Tibial artery (tissue), 4 donors: ENCODE measurements around the gene TRPC4AP.
A peak's percentile ranks its signal among the peaks of the same experiment; 100 is the strongest.

Experiments used
- DNase-seq, 2 donors: peaks; one replicate each; pipeline ENCODE4 v3.0.0-alpha.2; 2019
- H3K27ac ChIP-seq, 2 donors: fragments of 200-600 bp; sonication (generic) in 1 of 2; 1 replicate in 1 of 2; 2 replicates in 1 of 2; pipeline ENCODE4 v1.5.1; 2018 to 2019; ENCODE audit warnings: mild to moderate bottlenecking in 1 of 2
- H3K27me3 ChIP-seq, 2 donors: fragments of 200-600 bp; sonication (generic) in 1 of 2; one replicate each; pipeline versions ENCODE4 v1.5.1 to v1.6.0; 2016 to 2019
- H3K36me3 ChIP-seq, 3 donors: fragments of 200-600 bp; sonication (generic) in 2 of 3; one replicate each; pipeline ENCODE4 v1.5.1; 2016 to 2019; ENCODE audit warnings: mild to moderate bottlenecking in 2 of 3
- H3K4me1 ChIP-seq, 4 donors: fragments of 200-600 bp; sonication (generic) in 2 of 4; 1 replicate in 3 of 4; 2 replicates in 1 of 4; pipeline ENCODE4 v1.5.1; 2016 to 2019
- H3K4me3 ChIP-seq, 2 donors: fragments of 200-600 bp; sonication (generic) in 1 of 2; 1 replicate in 1 of 2; 2 replicates in 1 of 2; pipeline ENCODE4 v1.5.1; 2018 to 2019; ENCODE audit warnings: mild to moderate bottlenecking in 2 of 2
- H3K9me3 ChIP-seq, 3 donors: fragments of 200-600 bp; sonication (generic) in 1 of 3; one replicate each; pipeline ENCODE4 v1.5.1; 2016 to 2019
- intact Hi-C: fragments of 100-400 bp; cut with DNase I; formaldehyde crosslinking; loops from one replicate; pipeline ENCODE4 v1.15.0; 2023; ENCODE audit warnings: low total_unique reads
- TF ChIP-seq, protein P1 (sequence below), 2 experiments: fragments of 200-600 bp in 1 of 2; fragments of 450-650 bp in 1 of 2; IDR thresholded peaks; one replicate each; pipeline ENCODE4 v1.5.1; 2017 to 2019; ENCODE audit warnings: antibody characterized with exemption in 2 of 2, mild to moderate bottlenecking in 1 of 2, moderate library complexity in 1 of 2

Gene TRPC4AP

DNA sequence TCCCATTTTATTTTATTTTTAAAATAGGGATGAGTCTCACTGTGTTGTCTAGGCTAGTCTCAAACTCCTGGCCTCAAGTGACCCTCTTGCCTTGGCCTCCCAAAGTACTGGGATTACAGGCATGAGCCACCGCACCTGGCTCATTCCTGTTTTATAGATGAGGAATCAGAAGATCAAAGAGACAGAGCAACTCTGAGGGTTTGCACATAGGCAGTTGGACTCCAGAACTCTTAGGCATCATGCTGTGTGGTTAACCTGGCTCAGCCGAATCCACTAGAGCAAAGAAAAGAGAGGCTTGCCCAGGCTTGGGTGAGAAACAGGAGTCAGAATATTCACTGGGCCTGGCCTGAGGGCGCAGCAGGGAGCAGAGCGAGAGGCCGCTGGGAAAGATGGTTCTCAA, 127.6 kb downstream of the TRPC4AP start:
- H3K27ac ChIP-seq: no peak overlapping the region
- no peak overlapping the region for H3K4me3 ChIP-seq
- TF ChIP-seq, protein P1, sequence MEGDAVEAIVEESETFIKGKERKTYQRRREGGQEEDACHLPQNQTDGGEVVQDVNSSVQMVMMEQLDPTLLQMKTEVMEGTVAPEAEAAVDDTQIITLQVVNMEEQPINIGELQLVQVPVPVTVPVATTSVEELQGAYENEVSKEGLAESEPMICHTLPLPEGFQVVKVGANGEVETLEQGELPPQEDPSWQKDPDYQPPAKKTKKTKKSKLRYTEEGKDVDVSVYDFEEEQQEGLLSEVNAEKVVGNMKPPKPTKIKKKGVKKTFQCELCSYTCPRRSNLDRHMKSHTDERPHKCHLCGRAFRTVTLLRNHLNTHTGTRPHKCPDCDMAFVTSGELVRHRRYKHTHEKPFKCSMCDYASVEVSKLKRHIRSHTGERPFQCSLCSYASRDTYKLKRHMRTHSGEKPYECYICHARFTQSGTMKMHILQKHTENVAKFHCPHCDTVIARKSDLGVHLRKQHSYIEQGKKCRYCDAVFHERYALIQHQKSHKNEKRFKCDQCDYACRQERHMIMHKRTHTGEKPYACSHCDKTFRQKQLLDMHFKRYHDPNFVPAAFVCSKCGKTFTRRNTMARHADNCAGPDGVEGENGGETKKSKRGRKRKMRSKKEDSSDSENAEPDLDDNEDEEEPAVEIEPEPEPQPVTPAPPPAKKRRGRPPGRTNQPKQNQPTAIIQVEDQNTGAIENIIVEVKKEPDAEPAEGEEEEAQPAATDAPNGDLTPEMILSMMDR (IDR thresholded peaks at IDR 0.05): no peak
- H3K4me1 ChIP-seq: no peaks in the 10 kb centered on the region
- intact Hi-C loops: no loop called here
- no peaks in the 10 kb centered on the region for H3K27me3 ChIP-seq
- no peaks in the 10 kb centered on the region for H3K36me3 ChIP-seq
- no peaks in the 10 kb centered on the region for H3K9me3 ChIP-seq
- no peak for DNase-seq

DNA sequence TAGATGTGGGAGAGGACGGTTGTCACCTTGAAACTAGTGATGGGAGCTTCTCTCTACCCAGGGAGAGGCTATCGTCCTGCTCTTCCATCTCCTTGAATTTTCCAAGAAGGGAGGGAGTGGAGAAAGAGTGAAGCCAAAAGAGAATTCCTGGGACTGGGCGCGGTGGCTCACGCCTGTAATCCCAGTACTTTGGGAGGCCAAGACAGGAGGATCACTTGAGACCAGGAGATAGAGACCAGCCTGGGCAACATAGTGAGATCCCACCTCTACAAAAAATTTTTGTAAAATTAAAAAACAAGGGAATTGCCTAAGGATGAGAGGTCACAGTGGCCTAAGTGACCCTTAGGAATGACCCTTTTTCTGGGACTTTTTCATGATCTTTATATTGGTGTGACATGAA, 128.1 kb downstream of the TRPC4AP start:
- no peaks in the 10 kb centered on the region for H3K36me3 ChIP-seq
- intact Hi-C loops: no loop called here
- H3K9me3 ChIP-seq: no peaks in the 10 kb centered on the region
- TF ChIP-seq, protein P1 (IDR thresholded peaks at IDR 0.05): no peak
- no peaks in the 10 kb centered on the region for H3K27me3 ChIP-seq
- H3K4me1 ChIP-seq: no peaks in the 10 kb centered on the region
- H3K27ac ChIP-seq: no peak overlapping the region
- no peak overlapping the region for H3K4me3 ChIP-seq
- DNase-seq: no peak

DNA sequence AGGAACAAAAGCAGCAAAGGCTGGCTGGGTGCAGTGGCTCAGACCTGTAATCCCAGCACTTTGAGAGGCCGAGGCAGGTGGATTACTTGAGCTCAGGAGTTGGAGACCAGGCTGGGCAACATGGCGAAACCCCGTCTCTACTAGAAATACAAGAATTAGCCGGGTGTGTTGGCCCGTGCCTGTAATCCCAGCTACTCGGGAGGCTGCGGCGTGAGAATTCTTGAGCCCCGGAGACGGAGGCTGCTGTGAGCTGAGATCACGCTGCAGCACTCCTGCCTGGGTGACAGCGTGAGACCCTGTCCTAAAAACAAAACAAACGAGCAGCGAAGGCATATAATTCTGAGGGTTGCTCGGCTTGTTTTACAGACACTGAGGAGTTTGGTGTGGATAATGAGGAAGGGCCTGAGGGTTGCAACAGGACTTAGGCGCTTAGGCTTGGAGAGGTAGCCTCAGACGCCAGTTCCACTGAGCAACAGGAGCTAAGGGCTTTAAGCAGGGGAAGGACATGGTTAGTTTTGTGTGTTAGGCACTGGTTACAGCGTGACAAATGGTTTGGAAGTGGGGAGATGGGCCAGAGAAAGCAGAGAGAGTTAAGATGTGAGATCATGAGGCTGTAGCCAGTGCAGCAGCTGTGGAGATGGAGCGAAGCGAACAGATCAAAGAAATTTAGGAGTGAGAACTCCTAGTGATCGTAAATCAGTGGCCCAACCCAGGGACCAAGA, 135.7 kb downstream of the TRPC4AP start:
- no peaks in the 10 kb centered on the region for H3K36me3 ChIP-seq
- TF ChIP-seq, protein P1 (IDR thresholded peaks at IDR 0.05): no peak
- H3K4me3 ChIP-seq: no peak overlapping the region
- intact Hi-C loops: loop anchor here (2.0 kb wide), 1 partner anchor 84 kb away; the partner anchor contains the start of gene GGT7
- no peak overlapping the region for H3K27ac ChIP-seq
- H3K4me1 ChIP-seq: peaks cover 0 to 18% (median 9%) of the 10 kb centered on the region in 4 donors
- H3K27me3 ChIP-seq: no peaks in the 10 kb centered on the region
- no peak for DNase-seq
- no peaks in the 10 kb centered on the region for H3K9me3 ChIP-seq

DNA sequence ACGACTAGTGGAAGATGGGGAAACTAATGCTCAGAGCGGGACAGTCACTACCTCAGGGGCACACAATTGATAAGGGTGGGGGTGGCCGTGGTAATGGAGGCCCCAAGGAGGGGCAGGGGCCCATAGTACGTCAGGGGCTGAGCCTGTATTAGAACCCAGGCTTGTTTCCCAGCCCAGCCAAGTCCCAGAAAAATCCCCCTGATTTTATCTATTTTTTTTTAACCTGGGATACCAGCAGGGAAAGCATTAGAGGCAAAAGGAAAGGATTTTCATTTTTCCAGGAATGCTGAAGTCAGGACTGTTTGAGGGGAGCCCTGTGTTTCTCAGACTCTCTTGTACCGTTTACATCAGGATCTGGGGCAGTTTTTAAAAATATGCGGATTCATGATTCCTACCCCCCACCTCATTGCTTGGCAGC, 136.6 kb downstream of the TRPC4AP start:
- Histone ChIP-seq H3K4me1 (peaks cover 0 to 18% (median 9%) of the 10 kb centered on the region in 4 donors), H3K36me3 (peaks cover 0 to 6% (median 4%) of the 10 kb centered on the region in 3 donors), H3K4me3 (peak overlapping the region; percentile 63 to 64), H3K27ac (peak overlapping the region; percentile 83 to 90), H3K9me3 (no peaks in the 10 kb centered on the region), H3K27me3 (no peaks in the 10 kb centered on the region)
- no peak for DNase-seq
- intact Hi-C loops: loop anchor here (2.0 kb wide), 1 partner anchor 83 kb away; the partner anchor contains the start of gene GGT7
- TF ChIP-seq, protein P1 (IDR thresholded peaks at IDR 0.05): no peak

DNA sequence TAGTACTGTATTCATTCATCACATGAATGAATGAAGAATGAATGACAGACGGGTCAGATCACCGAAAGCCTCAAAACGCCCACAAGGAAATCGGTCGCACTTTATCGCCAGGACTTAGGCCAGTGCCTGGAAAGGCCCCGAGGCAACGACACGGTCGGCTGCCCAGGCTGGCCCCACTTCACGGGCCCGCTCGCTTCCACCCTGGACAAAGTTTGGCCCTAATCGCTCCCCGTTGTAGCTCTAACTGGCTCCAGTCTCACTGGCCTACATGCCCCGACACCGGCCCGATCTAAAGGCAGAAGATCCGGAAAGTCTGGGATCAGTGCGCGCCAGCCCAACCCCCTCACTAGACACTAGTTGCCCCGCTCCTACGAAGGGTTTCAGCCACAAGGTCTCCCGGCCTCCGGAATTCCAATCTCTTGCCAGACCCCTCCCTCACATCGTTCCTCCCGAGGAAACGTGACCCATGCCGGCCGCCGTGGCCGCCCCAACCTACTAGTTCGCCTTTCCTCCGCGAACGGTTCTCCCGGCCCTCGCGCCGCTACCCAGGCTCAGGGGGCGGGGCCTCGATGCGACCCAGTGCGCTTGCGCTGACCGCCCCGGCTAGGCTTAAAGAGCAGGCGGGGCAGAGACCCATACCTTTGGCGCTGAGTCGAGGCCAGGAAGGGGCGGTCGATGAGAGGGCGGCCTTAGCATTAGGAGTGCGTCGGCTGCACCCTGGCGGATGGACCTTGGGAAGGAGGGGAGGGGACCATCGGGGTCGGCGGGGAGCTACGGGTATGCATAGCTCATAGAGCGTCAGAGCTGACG, 137.2 kb downstream of the TRPC4AP start, which contains the start of the genes GSS and MYH7B:
GSS (minus strand) TSS at position 576 of the 810 bp plus-strand sequence. CDS start 3,954 bp downstream, outside the sequence.
MYH7B (plus strand) TSS at position 638 of the 810 bp plus-strand sequence. CDS start 22,138 bp downstream, outside the sequence.
- peak; percentile 97 to 98 for DNase-seq

More for the DNA sequence above, 137.2 kb downstream of the TRPC4AP start, which contains the start of the genes GSS and MYH7B:
- TF ChIP-seq, protein P1 (IDR thresholded peaks at IDR 0.05): peak; percentile 55 to 70
- Histone ChIP-seq H3K36me3 (peaks cover 0 to 8% (median 4%) of the 10 kb centered on the region in 3 donors), H3K4me1 (peaks cover 0 to 18% (median 9%) of the 10 kb centered on the region in 4 donors), H3K27me3 (no peaks in the 10 kb centered on the region), H3K4me3 (peak within 1 kb of the TSS; percentile 63 to 64), H3K9me3 (no peaks in the 10 kb centered on the region), H3K27ac (peak within 1 kb of the TSS; percentile 83 to 90)
- intact Hi-C loops: loop anchor here (2.0 kb wide), 1 partner anchor 83 kb away; the partner anchor contains the start of gene GGT7
